Tibial nerve (tissue), 4 donors: ENCODE data around the gene PRKCH.

Experiments used
- CTCF ChIP-seq, 5 experiments: fragments of 200-600 bp in 3 of 5; fragments of 450-650 bp in 2 of 5; sonication (generic) in 3 of 5; IDR thresholded peaks; one replicate each; pipeline ENCODE4 v1.5.1; 2016 to 2019; ENCODE audit warnings: antibody characterized with exemption in 5 of 5, mild to moderate bottlenecking in 3 of 5, moderate library complexity in 2 of 5
- EP300 ChIP-seq, 2 donors: sonication (generic); formaldehyde crosslinking; IDR thresholded peaks; one replicate each; pipeline ENCODE4 v1.6.1; 2017; ENCODE audit warnings: antibody characterized with exemption in 2 of 2, mild to moderate bottlenecking in 1 of 2
- POLR2A ChIP-seq, 2 donors: fragments of 450-650 bp; IDR thresholded peaks; one replicate each; pipeline ENCODE4 v1.6.1; 2017; ENCODE audit warnings: antibody characterized with exemption in 2 of 2, mild to moderate bottlenecking in 2 of 2, moderate library complexity in 2 of 2

- no peak for TF ChIP-seq CTCF (IDR thresholded peaks at IDR 0.05)
- TF ChIP-seq POLR2A (IDR thresholded peaks at IDR 0.05) = no peak
- TF ChIP-seq EP300 (IDR thresholded peaks at IDR 0.05) = no peak
Measured at GRCh38 chr14:61403411-61403810, 82.0 kb downstream of the PRKCH start.
